ENCODE data around the gene BPGM.
"Not testable (repeated sequence)": the region's sequence is repeated elsewhere in the genome, so short reads cannot be mapped to it uniquely, and the experiment has no call there.

BPGM gene

GRCh38 chr7:134686786-134687185, 40.1 kb downstream of the BPGM start:
- DNase-seq (ENCODE audit: low spot score): no peak
- Histone ChIP-seq H3K36me3 (ENCODE audit: low read depth) (no peaks in the 10 kb centered on the region), H3K27ac (ENCODE audit: poor library complexity, severe bottlenecking) (no peak overlapping the region), H3K9me3 (ENCODE audit: severe bottlenecking) (no peaks in the 10 kb centered on the region), H3K4me1 (ENCODE audit: insufficient read depth, poor library complexity, severe bottlenecking) (no peaks in the 10 kb centered on the region), H3K27me3 (ENCODE audit: insufficient read depth, poor library complexity, severe bottlenecking) (no peaks in the 10 kb centered on the region), H3K4me3 (ENCODE audit: severe bottlenecking) (no peak overlapping the region)
- ATAC-seq (ENCODE audit: low read depth): peak; percentile 55; the same call in 1 of the 3 replicates
- peak; percentile 72 for TF ChIP-seq CTCF (IDR thresholded peaks at IDR 0.05; ENCODE audit: poor library complexity, severe bottlenecking)

- not testable (repeated sequence) for H3K4me3 ChIP-seq (ENCODE audit: severe bottlenecking); H3K4me1 ChIP-seq (ENCODE audit: insufficient read depth, poor library complexity, severe bottlenecking); H3K27me3 ChIP-seq (ENCODE audit: insufficient read depth, poor library complexity, severe bottlenecking); DNase-seq (ENCODE audit: low spot score); H3K27ac ChIP-seq (ENCODE audit: poor library complexity, severe bottlenecking); H3K9me3 ChIP-seq (ENCODE audit: severe bottlenecking); ATAC-seq (ENCODE audit: low read depth); H3K36me3 ChIP-seq (ENCODE audit: low read depth)
Observed at GRCh38 chr7:134689550-134689949, 42.9 kb downstream of the BPGM start.

- no peak overlapping the region for H3K27ac ChIP-seq (ENCODE audit: poor library complexity, severe bottlenecking)
- H3K9me3 ChIP-seq (ENCODE audit: severe bottlenecking): no peaks in the 10 kb centered on the region
- peak; percentile 56 for TF ChIP-seq CTCF (IDR thresholded peaks at IDR 0.05; ENCODE audit: poor library complexity, severe bottlenecking)
- no peaks in the 10 kb centered on the region for H3K36me3 ChIP-seq (ENCODE audit: low read depth)
- H3K4me3 ChIP-seq (ENCODE audit: severe bottlenecking): no peak overlapping the region
- no peaks in the 10 kb centered on the region for H3K27me3 ChIP-seq (ENCODE audit: insufficient read depth, poor library complexity, severe bottlenecking)
- ATAC-seq (ENCODE audit: low read depth) (peak; percentile 47; the same call in 1 of the 3 replicates), DNase-seq (ENCODE audit: low spot score) (no peak)
- H3K4me1 ChIP-seq (ENCODE audit: insufficient read depth, poor library complexity, severe bottlenecking): peaks cover 6% of the 10 kb centered on the region
Observed at GRCh38 chr7:134690016-134690415, 43.4 kb downstream of the BPGM start.

GRCh38 chr7:134690614-134691504, 44.2 kb downstream of the BPGM start:
- Histone ChIP-seq H3K9me3 (ENCODE audit: severe bottlenecking) (no peaks in the 10 kb centered on the region), H3K4me1 (ENCODE audit: insufficient read depth, poor library complexity, severe bottlenecking) (peaks cover 6% of the 10 kb centered on the region), H3K4me3 (ENCODE audit: severe bottlenecking) (no peak overlapping the region), H3K36me3 (ENCODE audit: low read depth) (no peaks in the 10 kb centered on the region), H3K27ac (ENCODE audit: poor library complexity, severe bottlenecking) (no peak overlapping the region), H3K27me3 (ENCODE audit: insufficient read depth, poor library complexity, severe bottlenecking) (no peaks in the 10 kb centered on the region)
- no peak for TF ChIP-seq CTCF (IDR thresholded peaks at IDR 0.05; ENCODE audit: poor library complexity, severe bottlenecking)
- ATAC-seq (ENCODE audit: low read depth) (no peak), DNase-seq (ENCODE audit: low spot score) (no peak)

- Histone ChIP-seq H3K27me3 (ENCODE audit: insufficient read depth, poor library complexity, severe bottlenecking) (no peaks in the 10 kb centered on the region), H3K4me1 (ENCODE audit: insufficient read depth, poor library complexity, severe bottlenecking) (peaks cover 6% of the 10 kb centered on the region), H3K36me3 (ENCODE audit: low read depth) (no peaks in the 10 kb centered on the region), H3K27ac (ENCODE audit: poor library complexity, severe bottlenecking) (no peak overlapping the region), H3K4me3 (ENCODE audit: severe bottlenecking) (no peak overlapping the region), H3K9me3 (ENCODE audit: severe bottlenecking) (no peaks in the 10 kb centered on the region)
- ATAC-seq (ENCODE audit: low read depth): no peak
- TF ChIP-seq CTCF (IDR thresholded peaks at IDR 0.05; ENCODE audit: poor library complexity, severe bottlenecking): no peak
- DNase-seq (ENCODE audit: low spot score): no peak
Observed at GRCh38 chr7:134691546-134692343, 45.1 kb downstream of the BPGM start.

All from RWPE2 (cell line).